SK-N-DZ (cell line): ENCODE data around the gene HMGB4.

Experiments used
- DNase-seq: peaks from one replicate; pipeline ENCODE4 v3.0.0-alpha.2; 2015; ENCODE audit warnings: low spot score

The HMGB4 gene

DNA sequence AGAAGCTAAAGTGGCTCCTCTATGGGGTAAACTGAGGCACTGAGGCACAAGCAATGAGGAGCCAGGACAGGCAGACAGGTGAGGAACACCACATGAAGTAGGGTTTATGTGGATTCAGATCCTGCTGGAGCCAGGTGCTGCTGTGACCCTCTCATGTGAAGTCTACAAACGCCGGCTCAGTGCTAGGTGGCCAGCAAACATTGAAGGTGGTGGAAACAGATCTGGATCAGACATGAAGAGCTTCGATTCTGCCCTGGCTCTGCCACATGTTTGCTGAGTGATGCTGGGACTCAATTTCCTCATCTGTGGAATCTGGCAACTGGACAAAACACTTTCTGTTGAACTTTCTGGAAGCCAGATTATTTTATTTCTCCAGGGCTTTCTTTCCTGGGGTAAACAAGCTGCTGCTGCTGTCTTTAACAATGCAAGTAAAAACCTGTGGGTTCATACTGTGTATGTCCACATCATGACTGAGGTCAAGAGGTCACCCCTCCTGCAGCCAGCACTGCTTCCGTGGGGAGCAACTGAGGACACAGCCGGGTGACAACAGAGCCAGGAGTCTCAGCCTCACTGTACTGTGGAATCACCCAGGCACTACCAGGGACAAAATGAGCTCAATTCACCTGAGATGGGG, 33.3 kb downstream of the HMGB4 start:
- DNase-seq: no peak

DNA sequence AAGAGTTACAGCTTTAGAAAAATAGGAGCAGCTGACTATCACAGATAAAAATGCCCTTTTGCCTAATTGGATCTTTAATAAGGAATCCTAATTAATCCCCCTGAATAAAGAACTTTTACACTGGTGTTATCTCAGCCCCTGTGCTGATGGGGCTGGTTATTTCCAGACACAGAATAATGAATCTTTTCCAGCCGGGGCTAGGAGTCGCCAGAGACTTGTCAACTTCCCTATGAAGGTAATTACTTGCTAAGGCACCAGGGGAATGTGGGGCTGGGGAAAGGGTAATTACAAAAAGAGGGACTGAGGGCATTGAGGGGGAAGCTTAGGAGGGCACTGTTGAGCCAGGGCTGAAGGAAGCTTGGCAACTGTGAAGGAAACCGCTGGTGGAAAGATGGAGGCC, 34.5 kb downstream of the HMGB4 start:
- DNase-seq: no peak

GRCh38 chr1:33898881-33899280, 35.0 kb downstream of the HMGB4 start:
- DNase-seq: no peak

GRCh38 chr1:33899746-33900145, 35.9 kb downstream of the HMGB4 start:
- DNase-seq: no peak

DNA sequence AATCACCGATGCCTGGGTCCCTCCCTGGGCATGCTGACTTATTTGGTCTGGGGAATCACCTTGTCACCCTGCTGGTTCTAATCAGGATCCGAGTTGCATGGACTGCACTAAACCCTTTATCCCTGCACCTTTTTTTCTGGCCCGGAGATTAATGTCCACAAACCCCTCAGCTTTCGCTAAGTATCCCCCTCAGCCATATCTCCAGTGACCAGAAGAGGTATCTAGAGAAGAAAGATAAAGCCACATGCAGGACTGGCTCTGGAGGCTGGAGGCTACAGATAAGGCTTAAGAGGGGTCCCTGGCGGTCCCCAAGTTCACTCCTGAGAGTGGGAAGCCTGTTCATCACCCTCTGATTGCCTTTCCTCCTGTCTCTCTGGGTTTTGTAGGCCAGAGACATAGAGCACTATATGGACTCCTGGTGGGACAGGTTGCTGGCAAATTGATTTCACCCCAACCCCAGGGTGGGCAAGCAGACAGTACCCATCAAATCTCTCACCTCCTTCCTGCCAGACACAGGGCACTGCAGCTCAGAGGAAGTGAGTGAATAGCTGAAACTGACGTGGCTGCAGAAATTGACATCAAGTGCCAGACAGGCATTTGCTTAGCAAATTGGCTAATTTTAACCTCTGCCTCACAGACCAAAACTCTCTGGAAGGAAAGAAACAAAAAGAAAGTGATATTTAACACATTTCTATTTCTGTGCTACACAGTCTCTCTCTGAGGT, 38.8 kb downstream of the HMGB4 start:
- DNase-seq: no peak

DNA sequence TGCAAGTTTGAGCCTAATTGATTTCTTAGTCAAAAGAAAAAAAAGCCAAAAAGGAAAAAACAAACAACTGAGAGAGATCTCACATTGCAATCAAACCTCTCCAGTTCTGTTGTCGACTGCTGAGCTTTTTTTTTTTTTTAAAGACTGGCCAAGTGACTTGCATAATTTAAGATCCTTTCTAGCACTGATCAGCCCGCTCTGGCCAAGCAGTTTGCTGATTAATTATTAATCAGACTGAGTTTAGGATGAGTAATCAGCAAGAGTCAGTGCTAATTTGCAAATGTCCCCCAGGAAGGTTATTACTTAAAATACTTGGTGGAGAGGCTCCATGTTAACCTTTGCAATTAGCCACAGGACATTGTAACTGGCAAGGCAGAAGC, 39.3 kb downstream of the HMGB4 start:
- DNase-seq: no peak

DNA sequence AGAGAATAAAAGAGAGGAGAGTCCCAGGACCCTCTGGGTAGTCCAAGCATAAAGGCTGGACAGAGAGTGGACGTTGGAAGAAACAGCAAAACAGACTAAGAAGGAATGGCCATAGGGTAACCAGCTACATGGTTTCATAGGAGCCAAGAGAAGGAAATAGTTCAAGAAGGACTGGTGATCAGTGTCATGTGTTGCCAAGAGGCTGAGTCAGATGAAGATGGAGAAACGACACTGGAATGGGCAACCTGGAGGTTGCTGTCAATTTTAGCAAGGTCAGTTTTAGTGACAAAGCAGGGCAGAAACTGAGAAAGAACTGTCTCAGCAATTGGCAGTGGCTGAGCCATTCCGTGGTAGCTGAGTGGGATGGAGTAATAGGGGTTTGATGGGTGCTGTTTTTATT, 41.4 kb downstream of the HMGB4 start:
- no peak for DNase-seq

GRCh38 chr1:33906156-33906555, 42.3 kb downstream of the HMGB4 start:
- DNase-seq: no peak

DNA sequence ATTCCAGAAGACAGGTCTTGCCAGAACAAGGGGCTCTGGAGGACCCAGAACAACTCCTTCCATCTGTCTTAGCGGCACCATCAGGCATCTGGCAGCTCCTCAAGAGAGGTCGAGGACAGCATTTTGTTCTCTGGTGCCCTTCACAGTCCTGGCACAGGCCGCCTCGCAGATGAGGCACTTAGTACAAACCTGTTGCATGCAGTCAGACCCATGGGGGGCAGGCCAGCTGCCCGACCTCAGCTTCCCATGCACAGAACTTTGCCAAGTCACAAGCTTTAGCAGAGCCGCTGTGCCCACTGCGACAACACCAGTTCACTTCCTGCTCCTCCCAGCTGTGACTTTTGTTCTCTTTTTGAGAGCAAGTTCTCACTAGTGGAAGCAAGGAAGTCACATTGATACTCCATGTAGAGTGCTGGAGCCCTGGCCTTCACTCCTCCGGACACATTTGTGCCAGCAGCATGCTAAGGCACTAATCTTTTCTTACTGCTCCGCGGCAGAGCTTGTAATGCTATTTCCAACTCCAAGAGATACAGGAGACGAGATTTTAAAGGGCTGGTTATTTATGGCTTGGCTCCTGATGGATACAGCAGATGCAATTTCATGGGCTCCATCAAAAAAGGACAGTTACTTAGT, 44.6 kb downstream of the HMGB4 start:
- DNase-seq: no peak
